A673 (cell line): ENCODE measurements around the gene NDUFB10.

Experiments used
- EZH2 ChIP-seq: fragments of 200-600 bp; sonication (generic); IDR thresholded peaks from 2 replicates; pipeline ENCODE4 v1.6.1; 2017; ENCODE audit warnings: borderline replicate concordance, low read depth, mild to moderate bottlenecking, mixed read lengths, antibody characterized with exemption, low read length; ENCODE audit not compliant: poor library complexity, severe bottlenecking
- TF ChIP-seq, protein P1 (sequence below): fragments of 300-800, 200-600 bp; sonication (generic); conservative IDR thresholded peaks from 2 replicates; pipeline ENCODE4 v1.5.1; 2017; ENCODE audit warnings: low read depth, mild to moderate bottlenecking, antibody characterized with exemption, low read length, moderate library complexity, mixed read lengths

DNA sequence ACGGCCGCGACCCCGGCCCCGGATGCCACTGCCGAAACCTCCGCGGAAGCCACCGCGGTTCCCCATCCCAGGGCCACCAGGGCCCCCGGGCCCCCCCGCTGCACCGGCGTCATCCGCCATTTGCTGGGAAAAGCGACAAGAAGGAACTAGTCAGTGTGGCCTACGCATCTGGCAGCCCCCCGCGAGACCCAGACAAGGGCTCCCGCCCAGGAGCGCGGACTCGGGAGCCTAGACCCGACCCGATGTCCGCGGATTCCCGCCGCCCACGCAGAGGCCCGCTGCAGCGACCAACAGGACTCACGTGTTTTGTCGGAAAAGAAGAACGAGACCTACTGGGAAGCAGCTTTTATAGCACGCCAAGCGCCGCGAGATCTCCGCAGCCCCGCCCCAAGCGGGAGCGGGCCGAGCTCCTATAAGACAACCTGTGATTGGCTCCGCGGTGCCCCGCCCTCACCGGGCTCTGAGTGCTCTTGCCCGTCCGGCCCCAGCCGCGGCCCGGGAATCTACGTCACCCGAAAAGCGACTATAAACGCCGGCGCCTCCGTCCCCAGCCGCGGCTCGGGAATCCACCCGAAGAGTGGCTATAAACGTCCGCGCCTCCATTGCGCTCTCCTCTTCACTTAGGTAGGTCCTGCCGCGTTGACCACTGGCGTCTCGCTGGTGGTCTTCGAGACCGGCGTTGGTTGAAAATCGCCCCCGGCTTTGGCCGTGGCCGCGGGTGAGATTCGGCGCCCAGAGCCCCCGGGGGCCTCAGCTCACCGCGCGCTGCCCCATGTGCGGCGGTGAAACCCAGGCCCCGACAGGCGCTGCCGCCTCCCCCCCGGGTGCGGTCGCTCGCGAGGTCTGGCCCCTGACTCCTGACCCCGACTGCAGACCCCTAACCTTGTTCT, 5.4 kb downstream of the NDUFB10 start, which contains the start of gene RPS2:
- no peak for TF ChIP-seq EZH2
- TF ChIP-seq, protein P1, sequence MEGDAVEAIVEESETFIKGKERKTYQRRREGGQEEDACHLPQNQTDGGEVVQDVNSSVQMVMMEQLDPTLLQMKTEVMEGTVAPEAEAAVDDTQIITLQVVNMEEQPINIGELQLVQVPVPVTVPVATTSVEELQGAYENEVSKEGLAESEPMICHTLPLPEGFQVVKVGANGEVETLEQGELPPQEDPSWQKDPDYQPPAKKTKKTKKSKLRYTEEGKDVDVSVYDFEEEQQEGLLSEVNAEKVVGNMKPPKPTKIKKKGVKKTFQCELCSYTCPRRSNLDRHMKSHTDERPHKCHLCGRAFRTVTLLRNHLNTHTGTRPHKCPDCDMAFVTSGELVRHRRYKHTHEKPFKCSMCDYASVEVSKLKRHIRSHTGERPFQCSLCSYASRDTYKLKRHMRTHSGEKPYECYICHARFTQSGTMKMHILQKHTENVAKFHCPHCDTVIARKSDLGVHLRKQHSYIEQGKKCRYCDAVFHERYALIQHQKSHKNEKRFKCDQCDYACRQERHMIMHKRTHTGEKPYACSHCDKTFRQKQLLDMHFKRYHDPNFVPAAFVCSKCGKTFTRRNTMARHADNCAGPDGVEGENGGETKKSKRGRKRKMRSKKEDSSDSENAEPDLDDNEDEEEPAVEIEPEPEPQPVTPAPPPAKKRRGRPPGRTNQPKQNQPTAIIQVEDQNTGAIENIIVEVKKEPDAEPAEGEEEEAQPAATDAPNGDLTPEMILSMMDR = peak; percentile 3; the same call in 1 of the 2 replicates
